RPMI7951 (cell line): ENCODE data around the gene PLPP6. TPM values are rescaled to one million over a fixed set of nuclear protein-coding genes. Genes with fewer than 3 reads are reported as not detected.
"Not testable (repeated sequence)": the region's sequence is repeated elsewhere in the genome, so short reads cannot be mapped to it uniquely, and the experiment has no call there.

Source experiments
- DNase-seq: peaks from one replicate; pipeline ENCODE4 v3.0.0-alpha.2; 2012; ENCODE audit warnings: low read depth
- total RNA-seq: library from RNA; depleted of rRNA; stranded (reverse); fragments of >200 nt; shearing (Covaris generic); gene quantifications from 2 replicates; pipeline ENCODE4 v1.2.3, GENCODE V29; 2014; rRNA removed

Gene PLPP6
- 5.4 and 5.5 TPM in 2 replicates for total RNA-seq

- peak; percentile 76 for DNase-seq
Observed at GRCh38 chr9:4662108-4662988, at the start of gene PLPP6. PLPP6 (plus strand) TSS chr9:4662294; CDS start chr9:4662376, 82 bp downstream.

- DNase-seq: no peak
Observed at GRCh38 chr9:4614627-4615026, 47.5 kb upstream of the PLPP6 start.

GRCh38 chr9:4615251-4615650, 46.8 kb upstream of the PLPP6 start:
- peak; percentile 14 for DNase-seq

- DNase-seq: no peak
Observed at GRCh38 chr9:4615778-4616177, 46.3 kb upstream of the PLPP6 start.

- DNase-seq: no peak
Observed at GRCh38 chr9:4617752-4618151, 44.3 kb upstream of the PLPP6 start.

GRCh38 chr9:4618700-4619099, 43.4 kb upstream of the PLPP6 start:
- no peak for DNase-seq

DNA sequence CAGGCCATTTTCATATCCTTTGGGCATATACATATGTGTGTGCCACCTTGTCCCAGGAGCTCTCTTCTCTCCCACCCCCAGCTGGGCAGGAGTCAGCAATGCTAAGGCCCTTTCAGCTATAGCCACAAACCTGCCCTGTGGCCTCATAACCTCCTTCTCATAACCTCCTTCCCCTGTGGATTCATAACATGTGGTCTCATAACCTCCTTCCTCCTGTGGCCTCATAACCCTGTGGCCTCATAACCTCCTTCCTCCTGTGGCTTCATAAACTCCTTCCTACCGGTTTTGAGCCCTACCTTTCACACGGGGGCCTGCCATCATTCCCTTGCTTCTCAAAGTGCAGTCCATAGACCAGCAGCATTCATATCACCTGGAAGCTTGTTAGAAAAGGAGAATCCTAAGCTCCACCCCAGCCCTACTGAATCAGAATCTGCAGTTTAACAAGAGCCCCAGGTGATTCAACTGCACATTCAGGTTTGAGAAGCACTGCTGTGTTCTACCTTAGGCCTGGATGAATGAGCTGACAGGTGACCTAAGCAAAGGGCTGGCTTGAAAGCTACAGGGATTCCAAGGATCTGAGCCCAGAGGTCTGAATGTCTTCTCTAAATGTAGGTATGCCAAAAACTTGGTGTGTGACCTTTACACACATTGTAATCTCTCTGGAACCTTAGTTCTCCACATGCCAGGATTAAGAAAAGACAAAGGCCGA, 41.9 kb upstream of the PLPP6 start:
- no peak for DNase-seq

DNA sequence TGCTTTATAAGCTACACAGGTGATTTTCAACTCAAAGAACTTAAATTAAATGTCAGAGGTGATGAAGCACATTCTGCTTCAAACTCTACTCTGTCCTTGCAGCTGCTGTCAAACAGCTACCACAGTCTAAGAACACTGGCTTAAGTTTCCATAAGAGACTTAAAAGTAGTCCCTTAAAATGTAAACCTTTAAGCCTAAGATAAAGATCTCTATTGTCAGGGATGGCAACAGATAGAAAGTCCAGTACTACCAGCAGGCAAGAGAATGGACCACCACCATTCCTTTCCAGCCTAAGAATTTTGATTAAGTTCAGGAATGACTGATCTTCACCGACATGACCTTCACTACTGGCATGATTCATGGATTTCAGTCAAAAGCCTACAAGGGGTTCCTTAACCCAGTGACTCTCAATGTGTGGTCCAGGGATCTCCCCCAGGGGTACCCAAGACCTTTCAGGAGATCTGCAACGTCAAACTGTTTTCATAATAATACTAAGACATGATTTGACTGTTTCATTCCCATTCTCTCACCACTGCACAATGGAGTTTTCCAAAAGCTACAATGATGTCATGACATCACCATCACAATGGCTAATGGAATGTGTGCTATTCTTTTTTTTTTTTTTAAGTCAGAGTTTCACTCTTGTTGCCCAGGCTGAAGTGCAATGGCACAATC, 41.1 kb upstream of the PLPP6 start:
- no peak for DNase-seq

GRCh38 chr9:4622016-4622415, 40.1 kb upstream of the PLPP6 start:
- no peak for DNase-seq

- no peak for DNase-seq
Observed at GRCh38 chr9:4630836-4631235, 31.3 kb upstream of the PLPP6 start.

DNA sequence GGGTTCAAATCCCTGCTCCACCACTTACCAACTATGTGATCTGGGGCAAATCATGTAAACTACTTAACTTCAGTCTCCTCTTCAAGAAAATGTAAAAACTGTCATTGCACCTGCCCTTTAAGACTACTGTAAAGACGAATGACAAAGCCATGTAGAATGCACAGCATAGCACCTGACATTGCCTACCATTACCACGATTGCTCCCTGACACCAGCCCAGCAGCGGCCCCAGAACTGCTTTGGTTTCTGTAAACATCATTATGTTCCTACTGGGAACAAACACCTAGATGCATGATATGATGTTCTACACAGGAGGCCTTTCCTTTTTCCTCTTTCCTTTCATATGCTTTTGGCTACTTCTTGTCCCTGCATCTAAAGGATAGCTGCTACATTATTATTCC, 23.1 kb upstream of the PLPP6 start:
- no peak for DNase-seq

- no peak for DNase-seq
Observed at GRCh38 chr9:4639420-4639819, 22.7 kb upstream of the PLPP6 start.

DNA sequence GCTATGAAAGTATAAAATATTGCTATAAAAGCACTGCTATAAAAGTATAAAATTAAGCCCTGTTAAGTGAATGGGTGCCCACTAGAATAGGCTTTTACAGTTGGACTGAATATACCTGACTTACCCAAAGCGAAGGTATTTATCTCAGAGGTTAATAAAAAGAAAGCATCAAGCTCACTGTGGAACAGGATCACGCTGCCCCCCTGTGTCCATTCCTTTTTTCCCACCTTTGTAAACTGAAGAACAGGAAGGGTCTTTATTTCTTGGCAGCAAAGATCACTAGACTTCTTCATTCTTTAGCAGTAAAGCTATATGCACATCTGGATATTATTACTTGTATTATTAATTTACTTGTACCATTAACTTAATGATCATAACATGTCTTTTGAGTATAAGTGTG, 22.1 kb upstream of the PLPP6 start:
- no peak for DNase-seq

GRCh38 chr9:4642351-4642750, 19.7 kb upstream of the PLPP6 start:
- DNase-seq: no peak

DNA sequence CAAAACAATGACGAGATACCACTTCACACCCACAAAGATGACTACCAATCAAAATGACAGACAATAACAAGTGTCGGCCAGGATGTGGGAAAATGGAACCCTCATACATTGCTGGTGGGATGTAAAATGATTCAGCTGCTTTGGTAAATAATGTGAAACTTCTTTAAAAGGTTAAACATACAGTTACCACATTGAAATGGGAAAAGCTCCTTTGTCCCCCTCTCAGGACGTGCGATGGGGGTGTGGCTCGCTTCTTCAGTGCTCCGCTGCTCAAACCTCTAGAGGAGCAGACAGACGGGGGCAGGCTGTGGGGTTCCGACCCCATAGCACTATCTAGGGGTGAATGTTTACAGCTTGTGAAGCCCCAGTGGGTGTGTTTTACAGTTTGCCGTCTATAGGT, 8.0 kb upstream of the PLPP6 start:
- no peak for DNase-seq

DNA sequence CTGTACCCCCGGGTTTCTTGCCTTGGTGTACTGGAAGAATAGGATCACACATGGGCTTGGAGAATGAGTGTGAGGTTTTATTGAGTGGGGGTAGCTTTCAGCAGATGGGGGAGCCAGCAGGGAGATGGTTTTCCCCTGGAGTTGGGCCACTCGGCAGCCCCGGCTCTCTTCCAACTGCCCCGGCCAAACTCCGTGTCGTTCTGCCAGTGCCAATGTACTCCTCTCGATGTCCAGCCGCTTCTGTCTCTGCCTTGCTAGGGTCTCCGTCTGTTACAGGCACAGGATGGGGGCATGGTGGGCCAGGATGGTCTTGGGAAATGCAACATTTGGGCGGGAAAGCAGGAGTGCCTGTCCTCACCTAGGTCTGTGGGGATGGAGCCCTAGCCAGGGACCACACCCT, 7.6 kb upstream of the PLPP6 start:
- DNase-seq: no peak

GRCh38 chr9:4656196-4656595, 5.9 kb upstream of the PLPP6 start:
- DNase-seq: not testable (repeated sequence)

GRCh38 chr9:4656621-4657020, 5.5 kb upstream of the PLPP6 start:
- DNase-seq: no peak

DNA sequence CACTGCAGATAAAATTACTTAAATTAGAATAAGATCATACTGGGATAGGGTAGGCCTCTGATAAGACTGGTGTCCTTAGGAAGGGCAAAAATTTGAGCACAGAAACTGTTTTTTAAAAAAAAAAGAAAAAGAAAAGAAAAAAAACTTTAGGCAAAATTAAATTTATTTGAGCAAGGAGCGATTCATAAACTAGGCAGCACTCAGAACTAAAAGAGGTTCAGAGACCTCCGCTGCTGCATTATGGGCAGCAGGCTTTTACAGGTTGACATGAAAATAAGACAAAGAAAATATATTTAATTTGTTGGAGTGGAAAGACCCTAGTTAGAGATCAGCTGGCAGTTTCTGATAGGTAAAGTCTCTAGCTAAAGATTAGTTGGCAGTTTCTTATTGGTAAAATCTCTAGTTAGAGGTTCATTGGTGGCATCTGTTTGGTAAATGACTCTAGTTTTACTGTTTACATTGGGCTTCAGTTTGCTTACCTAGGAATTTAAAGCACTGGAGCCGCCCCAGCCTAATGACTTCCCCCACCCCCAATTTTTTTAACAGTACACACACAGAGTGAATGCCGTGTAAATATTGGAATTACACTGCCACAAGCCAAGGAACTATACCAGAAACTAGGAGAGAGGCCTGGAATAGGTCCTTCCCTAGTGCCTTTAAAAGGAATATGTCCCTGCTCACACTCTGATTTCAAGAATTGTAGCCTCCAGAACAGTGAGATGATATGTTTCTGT, 4.5 kb upstream of the PLPP6 start:
- DNase-seq: no peak

DNA sequence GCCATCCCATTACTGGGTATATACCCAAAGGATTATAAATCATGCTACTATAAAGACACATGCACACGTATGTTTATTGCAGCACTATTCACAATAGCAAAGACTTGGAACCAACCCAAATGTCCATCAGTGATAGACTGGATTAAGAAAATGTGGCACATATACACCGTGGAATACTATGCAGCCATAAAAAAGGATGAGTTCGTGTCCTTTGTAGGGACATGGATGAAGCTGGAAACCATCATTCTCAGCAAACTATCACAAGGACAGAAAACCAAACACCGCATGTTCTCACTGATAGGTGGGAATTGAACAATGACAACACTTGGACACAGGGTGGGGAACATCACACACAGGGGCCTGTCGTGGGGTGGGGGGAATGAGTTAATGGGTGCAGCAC, 1.4 kb upstream of the PLPP6 start:
- not testable (repeated sequence) for DNase-seq

GRCh38 chr9:4661165-4661564, 929 bp upstream of the PLPP6 start:
- no peak for DNase-seq

GRCh38 chr9:4661611-4662010, 483 bp upstream of the PLPP6 start:
- DNase-seq: no peak
